ENCODE data around the gene CCNF. TPM values are rescaled to one million over a fixed set of nuclear protein-coding genes. Genes with fewer than 3 reads are reported as not detected.

The CCNF gene
- total RNA-seq, 1 donor from 2014 or later: 7.8 TPM

DNA sequence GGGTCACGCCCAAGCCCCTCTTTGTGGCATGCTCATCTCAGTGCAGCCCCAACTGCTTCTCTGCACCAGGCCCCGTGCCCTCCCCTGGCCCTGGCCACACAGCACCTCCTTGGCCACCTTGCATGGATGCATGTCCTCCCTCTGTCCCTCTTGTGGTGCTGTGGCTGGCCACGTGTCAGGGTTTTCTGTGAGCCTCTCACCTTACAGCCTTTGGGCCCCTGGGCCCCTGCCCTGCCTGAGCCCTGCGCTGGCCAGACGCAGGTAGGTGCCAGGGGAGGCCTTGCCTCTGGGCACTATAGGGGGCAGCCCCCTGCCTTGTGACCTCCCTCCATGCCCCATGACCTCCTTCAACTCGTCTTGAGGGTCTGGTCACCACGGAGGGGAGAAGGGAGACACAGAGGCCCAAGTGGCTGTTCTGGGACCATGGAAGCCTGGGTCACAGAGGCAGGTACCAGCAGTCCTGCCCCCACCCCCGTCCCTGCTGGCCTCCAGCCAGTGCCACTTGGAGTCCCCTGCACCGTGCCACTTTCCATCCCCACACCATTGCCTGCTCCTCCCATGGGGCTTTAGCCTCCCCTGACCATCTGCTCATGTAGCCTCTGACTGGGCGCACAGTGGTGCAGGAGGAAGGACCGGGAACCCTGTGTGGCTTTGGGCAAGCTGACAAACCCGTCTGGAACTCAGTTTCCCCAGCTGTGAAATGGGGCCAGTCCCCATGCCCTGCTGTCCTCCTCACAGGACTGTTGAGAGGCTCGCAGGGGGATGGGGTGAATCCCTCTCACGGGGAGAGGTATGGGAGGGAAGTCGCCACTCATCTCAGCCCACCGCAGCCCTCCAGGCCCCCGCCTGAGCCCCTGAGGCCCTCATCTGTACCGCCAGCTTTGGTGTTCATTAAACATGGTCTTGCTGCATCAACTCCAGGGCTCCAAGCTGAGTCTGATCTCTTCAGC, 73.0 kb downstream of the CCNF start:
- DNase-seq: no peak

DNA sequence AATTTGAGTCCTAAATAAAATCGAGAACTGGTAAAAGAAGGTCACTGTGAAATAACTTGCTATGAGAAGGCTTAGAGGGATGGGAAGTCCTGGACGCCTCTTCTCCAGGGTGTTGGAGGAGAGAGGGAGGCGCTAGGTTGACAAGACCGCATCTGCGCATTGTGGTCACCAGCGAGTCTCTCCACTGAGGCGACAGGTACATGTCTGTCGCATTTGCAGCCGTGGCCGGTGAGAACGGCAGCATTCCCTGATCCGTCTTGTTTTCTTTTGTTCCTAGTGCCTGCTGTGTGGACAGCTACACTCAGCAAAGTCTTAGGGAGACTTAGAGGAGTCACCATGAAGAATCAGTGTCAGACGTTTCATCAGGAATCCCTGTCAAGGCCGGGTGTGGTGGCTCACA, 76.4 kb downstream of the CCNF start:
- DNase-seq: no peak

DNA sequence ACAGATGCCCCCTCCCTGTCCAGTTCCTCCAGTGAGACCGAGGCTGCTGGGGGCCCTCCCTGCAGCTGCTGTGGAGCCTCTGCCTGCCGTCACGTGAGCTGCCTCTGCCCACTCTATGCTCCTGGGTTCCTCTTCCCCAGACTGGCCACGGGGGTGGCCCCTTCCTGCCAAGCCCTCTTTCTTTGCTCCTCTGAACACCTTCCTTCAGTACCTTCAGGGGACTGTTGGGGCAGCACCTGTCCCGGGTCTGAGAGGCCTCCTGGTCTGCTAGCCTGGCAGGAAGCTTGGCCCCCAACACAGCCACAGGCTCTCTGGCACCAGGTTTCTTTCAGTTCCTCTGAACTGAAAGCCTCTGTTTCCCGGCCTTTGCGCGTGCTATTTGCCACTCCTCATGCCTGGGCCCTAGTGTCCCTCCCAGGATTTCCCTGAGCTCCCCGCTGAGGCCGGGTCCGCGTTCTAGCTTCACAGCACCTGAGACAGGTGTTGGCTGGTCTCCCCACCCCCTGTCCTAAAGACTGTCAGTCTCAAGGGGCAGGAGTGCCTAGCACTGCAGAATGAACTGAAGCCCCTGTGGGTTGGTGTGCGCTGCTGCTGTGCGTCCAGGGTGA, 77.9 kb downstream of the CCNF start:
- DNase-seq: no peak

DNA sequence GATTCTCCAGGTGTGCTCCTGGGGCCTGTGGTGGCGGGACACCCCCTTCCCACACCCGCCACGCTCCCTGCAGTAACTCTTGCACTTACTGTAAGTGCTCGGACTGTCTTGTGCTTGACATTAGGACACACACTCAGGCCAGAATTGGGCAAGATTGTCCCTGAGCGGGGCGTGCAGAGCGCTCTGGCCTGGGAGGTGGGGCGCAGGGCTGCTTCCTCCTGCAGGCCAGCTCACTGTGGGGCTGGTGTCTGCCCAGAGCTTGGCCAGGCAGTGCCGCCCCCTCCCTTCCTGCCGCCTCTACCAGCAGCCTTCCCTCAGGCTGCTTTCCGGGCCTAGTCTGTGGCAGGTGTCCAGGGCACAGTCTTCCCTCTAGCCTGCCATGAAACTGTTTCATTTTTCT, 78.4 kb downstream of the CCNF start:
- no peak for DNase-seq

Small RNAs within 50 kb of the gene (small RNA-seq; reads per million reads assigned to genes)
- not detected for gene MIR6768 (ENCODE audit: low replicate concordance)

Other genes with a start within 250 kb of the CCNF start
- 0.79 TPM for gene CASKIN1, start 232.8 kb upstream of the CCNF start, total RNA-seq
- 9.4 TPM for gene MLST8, start 224.0 kb upstream of the CCNF start, total RNA-seq
- 2.7 TPM for gene BRICD5, start 218.6 kb upstream of the CCNF start, total RNA-seq
- gene PGP, start 214.6 kb upstream of the CCNF start, total RNA-seq: 4.1 TPM
- gene E4F1, start 205.9 kb upstream of the CCNF start, total RNA-seq: 23.2 TPM
- gene DNASE1L2, start 193.0 kb upstream of the CCNF start, total RNA-seq: 17.3 TPM
- 24.3 TPM for gene ECI1, start 177.9 kb upstream of the CCNF start, total RNA-seq
- 57.3 TPM for gene RNPS1, start 161.3 kb upstream of the CCNF start, total RNA-seq
- gene ABCA3, start 88.7 kb upstream of the CCNF start, total RNA-seq: 3.5 TPM
- 3.4 TPM for gene TEDC2, start 30.7 kb downstream of the CCNF start, total RNA-seq
- gene NTN3, start 41.9 kb downstream of the CCNF start, total RNA-seq: 3.4 TPM
- gene TBC1D24, start 45.7 kb downstream of the CCNF start, total RNA-seq: 8.8 TPM
- gene ATP6V0C, start 84.5 kb downstream of the CCNF start, total RNA-seq: 20.4 TPM
- gene AMDHD2, start 90.9 kb downstream of the CCNF start, total RNA-seq: 15.6 TPM
- not detected for gene CEMP1, start 102.0 kb downstream of the CCNF start, total RNA-seq
- gene PDPK1, start 108.6 kb downstream of the CCNF start, total RNA-seq: 18.9 TPM

Measured in skin of body (tissue), 3 donors.